Kidney epithelial cell (primary cell): ENCODE measurements around the gene HLA-DMB. TPM values are rescaled to one million over a fixed set of nuclear protein-coding genes. Genes with fewer than 3 reads are reported as not detected.
A peak's percentile ranks its signal among the peaks of the same experiment; 100 is the strongest.

ENCODE experiments used
- DNase-seq: peaks from one replicate; pipeline ENCODE4 v3.0.0-alpha.2; 2010; ENCODE audit warnings: low read depth
- H3K27me3 ChIP-seq: 2 replicates; pipeline ENCODE4 v1.6.0; 2011; ENCODE audit warnings: low read length; ENCODE audit not compliant: control insufficient read depth, insufficient read depth
- H3K36me3 ChIP-seq: 2 replicates; pipeline ENCODE4 v1.5.1; 2011; ENCODE audit warnings: low read length; ENCODE audit not compliant: control insufficient read depth, insufficient read depth
- H3K4me3 ChIP-seq: 2 replicates; pipeline ENCODE4 v1.5.1; 2011; ENCODE audit warnings: low read depth, mild to moderate bottlenecking, control low read depth, low read length
- CTCF ChIP-seq: IDR thresholded peaks from 2 replicates; pipeline ENCODE4 v1.5.1; 2011; ENCODE audit warnings: mild to moderate bottlenecking, moderate library complexity, low read length, control low read depth, inconsistent platforms; ENCODE audit not compliant: insufficient read depth, poor library complexity, severe bottlenecking
- total RNA-seq: library from RNA; depleted of rRNA; stranded (reverse); fragments of >200 nt; gene quantifications from 2 replicates; pipeline ENCODE4 v1.2.3, GENCODE V29; 2015

Gene HLA-DMB
- total RNA-seq, 1 donor from 2014 or later = 1.0 TPM

GRCh38 chr6:32920715-32921114, 20.1 kb downstream of the HLA-DMB start:
- no peak for DNase-seq

GRCh38 chr6:32912951-32913350, 27.9 kb downstream of the HLA-DMB start:
- H3K27me3 ChIP-seq = peaks cover 2% of the 10 kb centered on the region
- DNase-seq = no peak
- no peak overlapping the region for H3K4me3 ChIP-seq
- TF ChIP-seq CTCF = no peak
- no peaks in the 10 kb centered on the region for H3K36me3 ChIP-seq

More at GRCh38 chr6:32920715-32921114, 20.1 kb downstream of the HLA-DMB start:
- Histone ChIP-seq H3K4me3 (no peak overlapping the region), H3K27me3 (no peaks in the 10 kb centered on the region), H3K36me3 (no peaks in the 10 kb centered on the region)
- no peak for TF ChIP-seq CTCF

- DNase-seq = no peak
- no peak for TF ChIP-seq CTCF
These were observed 31.9 kb downstream of the HLA-DMB start for GRCh38 chr6:32908897-32909296.

GRCh38 chr6:32906539-32906938, 34.3 kb downstream of the HLA-DMB start:
- peak; percentile 43 for DNase-seq
- TF ChIP-seq CTCF = no peak
- H3K36me3 ChIP-seq = no peaks in the 10 kb centered on the region
- H3K27me3 ChIP-seq = no peaks in the 10 kb centered on the region
- H3K4me3 ChIP-seq = no peak overlapping the region

More at GRCh38 chr6:32908897-32909296, 31.9 kb downstream of the HLA-DMB start:
- no peaks in the 10 kb centered on the region for H3K27me3 ChIP-seq
- no peak overlapping the region for H3K4me3 ChIP-seq
- no peaks in the 10 kb centered on the region for H3K36me3 ChIP-seq

- Histone ChIP-seq H3K4me3 (no peak overlapping the region), H3K27me3 (no peaks in the 10 kb centered on the region), H3K36me3 (no peaks in the 10 kb centered on the region)
- TF ChIP-seq CTCF = no peak
- DNase-seq = no peak
These were observed 35.8 kb downstream of the HLA-DMB start for GRCh38 chr6:32905078-32905477.

GRCh38 chr6:32903952-32904351, 36.9 kb downstream of the HLA-DMB start:
- Histone ChIP-seq H3K4me3 (no peak overlapping the region), H3K36me3 (no peaks in the 10 kb centered on the region), H3K27me3 (no peaks in the 10 kb centered on the region)
- no peak for DNase-seq
- no peak for TF ChIP-seq CTCF
